ENCODE measurements around the gene N4BP2.
"Not testable (repeated sequence)": the region's sequence is repeated elsewhere in the genome, so short reads cannot be mapped to it uniquely, and the experiment has no call there.

N4BP2 gene

GRCh38 chr4:40122941-40123340 is 66.3 kb downstream of the N4BP2 start:
- no peaks in the 10 kb centered on the region for H3K27me3 Mint-ChIP-seq
- H3K27ac Mint-ChIP-seq = peak overlapping the region; percentile 97
- peaks cover 5% of the 10 kb centered on the region for H3K9me3 Mint-ChIP-seq
- H3K4me1 Mint-ChIP-seq = peaks cover 64% of the 10 kb centered on the region
- H3K36me3 Mint-ChIP-seq = peaks cover 10% of the 10 kb centered on the region
- peak overlapping the region; percentile 76 for H3K4me3 Mint-ChIP-seq

GRCh38 chr4:40124690-40125089 is 68.0 kb downstream of the N4BP2 start:
- H3K4me1 Mint-ChIP-seq = peaks cover 59% of the 10 kb centered on the region

GRCh38 chr4:40130401-40131036 is 73.9 kb downstream of the N4BP2 start:
- H3K27me3 Mint-ChIP-seq = no peaks in the 10 kb centered on the region
- no peak overlapping the region for H3K27ac Mint-ChIP-seq
- H3K4me1 Mint-ChIP-seq = peaks cover 11% of the 10 kb centered on the region

More at GRCh38 chr4:40124690-40125089, 68.0 kb downstream of the N4BP2 start:
- Mint-ChIP-seq H3K27ac (peak overlapping the region; percentile 83), H3K4me3 (peak overlapping the region; percentile 65), H3K36me3 (peaks cover 6% of the 10 kb centered on the region), H3K9me3 (peaks cover 5% of the 10 kb centered on the region), H3K27me3 (no peaks in the 10 kb centered on the region)

GRCh38 chr4:40132816-40133215 is 76.2 kb downstream of the N4BP2 start:
- H3K4me3 Mint-ChIP-seq = no peak overlapping the region
- H3K4me1 Mint-ChIP-seq = peaks cover 13% of the 10 kb centered on the region
- no peak overlapping the region for H3K27ac Mint-ChIP-seq
- H3K27me3 Mint-ChIP-seq = no peaks in the 10 kb centered on the region
- peaks cover 14% of the 10 kb centered on the region for H3K36me3 Mint-ChIP-seq
- H3K9me3 Mint-ChIP-seq = no peaks in the 10 kb centered on the region

More at GRCh38 chr4:40130401-40131036, 73.9 kb downstream of the N4BP2 start:
- H3K9me3 Mint-ChIP-seq = no peaks in the 10 kb centered on the region
- no peak overlapping the region for H3K4me3 Mint-ChIP-seq
- peaks cover 3% of the 10 kb centered on the region for H3K36me3 Mint-ChIP-seq

- Mint-ChIP-seq H3K27ac (no peak overlapping the region), H3K27me3 (no peaks in the 10 kb centered on the region), H3K4me3 (no peak overlapping the region), H3K9me3 (no peaks in the 10 kb centered on the region), H3K36me3 (peaks cover 20% of the 10 kb centered on the region), H3K4me1 (peaks cover 15% of the 10 kb centered on the region)
These were observed 77.7 kb downstream of the N4BP2 start for GRCh38 chr4:40134206-40134917.

GRCh38 chr4:40136202-40136601 is 79.6 kb downstream of the N4BP2 start:
- Mint-ChIP-seq H3K4me1 (peaks cover 20% of the 10 kb centered on the region), H3K36me3 (peaks cover 23% of the 10 kb centered on the region)
- not testable (repeated sequence) for H3K27ac Mint-ChIP-seq, H3K27me3 Mint-ChIP-seq, H3K4me3 Mint-ChIP-seq, H3K9me3 Mint-ChIP-seq

- no peaks in the 10 kb centered on the region for H3K27me3 Mint-ChIP-seq
- H3K9me3 Mint-ChIP-seq = no peaks in the 10 kb centered on the region
- peaks cover 26% of the 10 kb centered on the region for H3K36me3 Mint-ChIP-seq
- H3K4me1 Mint-ChIP-seq = peaks cover 20% of the 10 kb centered on the region
- H3K27ac Mint-ChIP-seq = no peak overlapping the region
- no peak overlapping the region for H3K4me3 Mint-ChIP-seq
These were observed 83.5 kb downstream of the N4BP2 start for GRCh38 chr4:40140196-40140595.

GRCh38 chr4:40140597-40140996 is 83.9 kb downstream of the N4BP2 start:
- H3K36me3 Mint-ChIP-seq = peaks cover 23% of the 10 kb centered on the region
- H3K4me3 Mint-ChIP-seq, H3K9me3 Mint-ChIP-seq, H3K27me3 Mint-ChIP-seq, H3K27ac Mint-ChIP-seq: not testable (repeated sequence)
- peaks cover 20% of the 10 kb centered on the region for H3K4me1 Mint-ChIP-seq

GRCh38 chr4:40143926-40144508 is 87.4 kb downstream of the N4BP2 start:
- H3K36me3 Mint-ChIP-seq = peaks cover 10% of the 10 kb centered on the region
- peaks cover 4% of the 10 kb centered on the region for H3K4me1 Mint-ChIP-seq
- no peak overlapping the region for H3K4me3 Mint-ChIP-seq
- no peaks in the 10 kb centered on the region for H3K9me3 Mint-ChIP-seq
- no peaks in the 10 kb centered on the region for H3K27me3 Mint-ChIP-seq
- H3K27ac Mint-ChIP-seq = no peak overlapping the region

GRCh38 chr4:40144716-40145115 is 88.1 kb downstream of the N4BP2 start:
- H3K36me3 Mint-ChIP-seq = peaks cover 10% of the 10 kb centered on the region
- no peak overlapping the region for H3K27ac Mint-ChIP-seq
- no peaks in the 10 kb centered on the region for H3K9me3 Mint-ChIP-seq
- peaks cover 5% of the 10 kb centered on the region for H3K4me1 Mint-ChIP-seq
- no peak overlapping the region for H3K4me3 Mint-ChIP-seq
- H3K27me3 Mint-ChIP-seq = no peaks in the 10 kb centered on the region

GRCh38 chr4:40147490-40147889 is 90.8 kb downstream of the N4BP2 start:
- not testable (repeated sequence) for H3K27ac Mint-ChIP-seq, H3K27me3 Mint-ChIP-seq, H3K4me3 Mint-ChIP-seq, H3K9me3 Mint-ChIP-seq
- Mint-ChIP-seq H3K36me3 (peaks cover 12% of the 10 kb centered on the region), H3K4me1 (peaks cover 28% of the 10 kb centered on the region)

- Mint-ChIP-seq H3K27me3 (no peaks in the 10 kb centered on the region), H3K9me3 (no peaks in the 10 kb centered on the region), H3K4me3 (peak overlapping the region; percentile 38), H3K4me1 (peaks cover 46% of the 10 kb centered on the region), H3K36me3 (peaks cover 10% of the 10 kb centered on the region), H3K27ac (peak overlapping the region; percentile 95)
These were observed 93.3 kb downstream of the N4BP2 start for GRCh38 chr4:40149960-40150385.

GRCh38 chr4:40150932-40151331 is 94.3 kb downstream of the N4BP2 start:
- Mint-ChIP-seq H3K4me3 (no peak overlapping the region), H3K27ac (peak overlapping the region; percentile 31)

GRCh38 chr4:40152637-40153036 is 96.0 kb downstream of the N4BP2 start:
- Mint-ChIP-seq H3K9me3 (no peaks in the 10 kb centered on the region), H3K27ac (peak overlapping the region; percentile 84), H3K4me3 (peak overlapping the region; percentile 51), H3K27me3 (no peaks in the 10 kb centered on the region), H3K4me1 (peaks cover 46% of the 10 kb centered on the region), H3K36me3 (peaks cover 7% of the 10 kb centered on the region)

More at GRCh38 chr4:40150932-40151331, 94.3 kb downstream of the N4BP2 start:
- H3K36me3 Mint-ChIP-seq = peaks cover 10% of the 10 kb centered on the region
- H3K4me1 Mint-ChIP-seq = peaks cover 46% of the 10 kb centered on the region
- H3K9me3 Mint-ChIP-seq = no peaks in the 10 kb centered on the region
- no peaks in the 10 kb centered on the region for H3K27me3 Mint-ChIP-seq

GRCh38 chr4:40157436-40157835 is 100.8 kb downstream of the N4BP2 start:
- Mint-ChIP-seq H3K4me1 (peaks cover 30% of the 10 kb centered on the region), H3K9me3 (no peaks in the 10 kb centered on the region), H3K27ac (no peak overlapping the region), H3K27me3 (no peaks in the 10 kb centered on the region), H3K4me3 (no peak overlapping the region), H3K36me3 (peaks cover 11% of the 10 kb centered on the region)

- H3K36me3 Mint-ChIP-seq = peaks cover 13% of the 10 kb centered on the region
- H3K27me3 Mint-ChIP-seq = no peaks in the 10 kb centered on the region
- H3K9me3 Mint-ChIP-seq = no peaks in the 10 kb centered on the region
- no peak overlapping the region for H3K4me3 Mint-ChIP-seq
- no peak overlapping the region for H3K27ac Mint-ChIP-seq
- peaks cover 24% of the 10 kb centered on the region for H3K4me1 Mint-ChIP-seq
These were observed 103.6 kb downstream of the N4BP2 start for GRCh38 chr4:40160258-40160657.
